Sigmoid colon (tissue), 7 donors: ENCODE data around the gene RAF1. TPM values are rescaled to one million over a fixed set of nuclear protein-coding genes. Genes with fewer than 3 reads are reported as not detected.
"Not testable (repeated sequence)": the region's sequence is repeated elsewhere in the genome, so short reads cannot be mapped to it uniquely, and the experiment has no call there.

ENCODE experiments used
- DNase-seq: peaks from one replicate; pipeline ENCODE4 v3.0.0-alpha.2; 2019
- H3K27ac ChIP-seq, 4 donors: fragments of 200-600 bp; sonication (generic); one replicate each; pipeline ENCODE4 v1.5.1; 2016 to 2019; ENCODE audit warnings: mild to moderate bottlenecking in 1 of 4
- H3K27me3 ChIP-seq, 3 donors: fragments of 200-600 bp; sonication (generic); one replicate each; pipeline ENCODE4 v1.5.1; 2019; ENCODE audit warnings: mild to moderate bottlenecking in 1 of 3
- H3K36me3 ChIP-seq, 4 donors: fragments of 200-600 bp; sonication (generic); one replicate each; pipeline ENCODE4 v1.5.1; 2016 to 2019
- H3K4me1 ChIP-seq, 4 donors: fragments of 200-600 bp; sonication (generic); one replicate each; pipeline ENCODE4 v1.5.1; 2017 to 2019
- H3K4me3 ChIP-seq, 4 donors: fragments of 200-600 bp; sonication (generic); one replicate each; pipeline ENCODE4 v1.5.1; 2017 to 2019; ENCODE audit warnings: mild to moderate bottlenecking in 2 of 4, moderate library complexity in 1 of 4
- H3K9me3 ChIP-seq, 4 donors: fragments of 200-600 bp in 3 of 4; sonication (generic) in 3 of 4; one replicate each; pipeline versions ENCODE4 v1.5.1 to v1.6.1; 2013 to 2019
- CTCF ChIP-seq, 4 experiments: fragments of 450-650 bp in 3 of 4; fragments of 200-600 bp in 1 of 4; IDR thresholded peaks; one replicate each; pipeline ENCODE4 v1.5.1; 2016 to 2019; ENCODE audit warnings: antibody characterized with exemption in 4 of 4, mild to moderate bottlenecking in 3 of 4, moderate library complexity in 2 of 4
- EP300 ChIP-seq, 4 donors: sonication (generic); formaldehyde crosslinking; IDR thresholded peaks; one replicate each; pipeline ENCODE4 v1.6.1; 2017; ENCODE audit warnings: antibody characterized with exemption in 4 of 4
- POLR2A ChIP-seq, 2 donors: fragments of 450-650 bp; IDR thresholded peaks; one replicate each; pipeline ENCODE4 v1.6.1; 2016; ENCODE audit warnings: antibody characterized with exemption in 2 of 2, mild to moderate bottlenecking in 2 of 2, moderate library complexity in 2 of 2
- POLR2AphosphoS5 ChIP-seq, 4 donors: sonication (generic); formaldehyde crosslinking; IDR thresholded peaks; one replicate each; pipeline ENCODE4 v1.6.1; 2017; ENCODE audit warnings: antibody characterized with exemption in 4 of 4
- WGBS, 2 donors: extraction: QIAGEN DNeasy Blood & Tissue Kit; methylation state at CpG; one replicate each; pipeline ENCODE4 v1.1.7; 2013; 5-methylcytosine and 5-hydroxymethylcytosine counted together
- intact Hi-C: fragments of 100-400 bp; cut with DNase I; formaldehyde crosslinking; loops from one replicate; pipeline ENCODE4 v1.15.1; 2023
- polyA plus RNA-seq, 3 donors: library from polyadenylated mRNA; stranded (reverse); fragments of 200-250 nt; gene quantifications; one replicate each; pipeline ENCODE4 v1.2.3, GENCODE V29; 2013
- total RNA-seq, 4 donors: library from RNA; depleted of rRNA; stranded (reverse); fragments of >200 nt; gene quantifications; one replicate each; pipeline ENCODE4 v1.1.0, GENCODE V29; 2016
- donor health status: healthy with polysubstance abuse.
- donor health status: Bipolar disorder and iron deficiency.
- donor health status: healthy.

RAF1 gene
- total and polyA plus RNA-seq, 7 donors = 45.0 to 101 (median 83.8) TPM

- TF ChIP-seq EP300 (IDR thresholded peaks at IDR 0.05) (no peak), POLR2A (IDR thresholded peaks at IDR 0.05) (no peak), CTCF (IDR thresholded peaks at IDR 0.05) (no peak), POLR2AphosphoS5 (IDR thresholded peaks at IDR 0.05) (no peak)
- H3K9me3 ChIP-seq = no peaks in the 10 kb centered on the region
- no peak overlapping the region for H3K27ac ChIP-seq
- 81 to 87% methylated on average over 1 of the region's 1 CpG for WGBS, 2 donors
- no peaks in the 10 kb centered on the region for H3K36me3 ChIP-seq
- intact Hi-C loops = no loop called here
- H3K4me3 ChIP-seq = no peak overlapping the region
- no peak for DNase-seq
- H3K27me3 ChIP-seq = no peaks in the 10 kb centered on the region
- H3K4me1 ChIP-seq = peaks cover 0 to 66% (median 43%) of the 10 kb centered on the region in 4 donors
These were observed 35.1 kb downstream of the RAF1 start for GRCh38 chr3:12628813-12629212.

GRCh38 chr3:12627370-12627769 is 36.5 kb downstream of the RAF1 start:
- H3K27ac ChIP-seq = no peak overlapping the region
- H3K4me3 ChIP-seq = no peak overlapping the region
- WGBS, 2 donors = 53 to 64% methylated on average over 4 of the region's 4 CpGs
- intact Hi-C loops = no loop called here
- H3K27me3 ChIP-seq = no peaks in the 10 kb centered on the region
- no peaks in the 10 kb centered on the region for H3K36me3 ChIP-seq
- no peak for TF ChIP-seq POLR2AphosphoS5 (IDR thresholded peaks at IDR 0.05)
- no peak for TF ChIP-seq EP300 (IDR thresholded peaks at IDR 0.05)
- no peak for TF ChIP-seq CTCF (IDR thresholded peaks at IDR 0.05)
- no peak for TF ChIP-seq POLR2A (IDR thresholded peaks at IDR 0.05)
- no peaks in the 10 kb centered on the region for H3K9me3 ChIP-seq
- H3K4me1 ChIP-seq = peaks cover 0 to 73% (median 46%) of the 10 kb centered on the region in 4 donors
- DNase-seq = no peak

GRCh38 chr3:12624964-12625363 is 39.0 kb downstream of the RAF1 start:
- intact Hi-C loops, H3K27me3 ChIP-seq, DNase-seq, H3K27ac ChIP-seq, H3K9me3 ChIP-seq, H3K4me3 ChIP-seq, H3K36me3 ChIP-seq: not testable (repeated sequence)
- 98% methylated on average over 3 of the region's 3 CpGs for WGBS, 2 donors
- peaks cover 0 to 76% (median 48%) of the 10 kb centered on the region in 4 donors for H3K4me1 ChIP-seq

GRCh38 chr3:12624056-12624455 is 39.9 kb downstream of the RAF1 start:
- Histone ChIP-seq H3K36me3 (no peaks in the 10 kb centered on the region), H3K4me3 (no peak overlapping the region), H3K27ac (no peak overlapping the region), H3K4me1 (peaks cover 0 to 67% (median 39%) of the 10 kb centered on the region in 4 donors), H3K9me3 (no peaks in the 10 kb centered on the region), H3K27me3 (no peaks in the 10 kb centered on the region)
- TF ChIP-seq CTCF (IDR thresholded peaks at IDR 0.05) = no peak
- TF ChIP-seq POLR2A (IDR thresholded peaks at IDR 0.05) = no peak
- no peak for TF ChIP-seq POLR2AphosphoS5 (IDR thresholded peaks at IDR 0.05)
- TF ChIP-seq EP300 (IDR thresholded peaks at IDR 0.05) = no peak
- DNase-seq = no peak
- WGBS, 2 donors = 91% methylated on average over 5 of the region's 5 CpGs
- intact Hi-C loops = no loop called here

GRCh38 chr3:12622335-12622734 is 41.6 kb downstream of the RAF1 start:
- no peak overlapping the region for H3K4me3 ChIP-seq
- no peaks in the 10 kb centered on the region for H3K9me3 ChIP-seq
- H3K27ac ChIP-seq = no peak overlapping the region
- DNase-seq = no peak
- intact Hi-C loops = no loop called here
- peaks cover 1 to 13% (median 7%) of the 10 kb centered on the region in 4 donors for H3K36me3 ChIP-seq
- no peaks in the 10 kb centered on the region for H3K27me3 ChIP-seq
- H3K4me1 ChIP-seq = peaks cover 0 to 55% (median 29%) of the 10 kb centered on the region in 4 donors
- WGBS, 2 donors = 75 to 84% methylated on average over 4 of the region's 4 CpGs
- no peak for TF ChIP-seq POLR2AphosphoS5 (IDR thresholded peaks at IDR 0.05)
- TF ChIP-seq POLR2A (IDR thresholded peaks at IDR 0.05) = no peak
- TF ChIP-seq EP300 (IDR thresholded peaks at IDR 0.05) = no peak
- TF ChIP-seq CTCF (IDR thresholded peaks at IDR 0.05) = no peak
